Measurements from ENCODE around the gene ANKS1A.

DNA sequence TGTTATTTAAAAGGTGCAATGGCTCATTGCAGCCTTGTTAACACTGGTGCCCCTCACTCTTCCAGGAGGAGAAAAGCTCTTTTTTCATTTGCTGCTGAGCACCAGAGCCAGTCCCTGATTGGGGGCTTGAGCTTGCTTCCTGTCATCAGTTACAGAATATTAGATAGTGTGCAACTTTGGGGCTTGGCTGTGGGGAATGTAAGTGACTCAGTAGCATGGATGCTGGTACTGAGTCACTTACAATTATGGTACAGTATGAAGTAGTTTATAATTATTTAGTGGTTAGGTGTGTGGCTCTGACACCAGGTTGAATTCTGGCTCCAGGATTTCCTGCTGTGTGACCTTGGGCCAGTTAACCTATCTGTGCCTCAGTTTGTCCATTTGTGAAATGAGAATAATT, 37.6 kb downstream of the ANKS1A start:
- TF ChIP-seq, protein P1, sequence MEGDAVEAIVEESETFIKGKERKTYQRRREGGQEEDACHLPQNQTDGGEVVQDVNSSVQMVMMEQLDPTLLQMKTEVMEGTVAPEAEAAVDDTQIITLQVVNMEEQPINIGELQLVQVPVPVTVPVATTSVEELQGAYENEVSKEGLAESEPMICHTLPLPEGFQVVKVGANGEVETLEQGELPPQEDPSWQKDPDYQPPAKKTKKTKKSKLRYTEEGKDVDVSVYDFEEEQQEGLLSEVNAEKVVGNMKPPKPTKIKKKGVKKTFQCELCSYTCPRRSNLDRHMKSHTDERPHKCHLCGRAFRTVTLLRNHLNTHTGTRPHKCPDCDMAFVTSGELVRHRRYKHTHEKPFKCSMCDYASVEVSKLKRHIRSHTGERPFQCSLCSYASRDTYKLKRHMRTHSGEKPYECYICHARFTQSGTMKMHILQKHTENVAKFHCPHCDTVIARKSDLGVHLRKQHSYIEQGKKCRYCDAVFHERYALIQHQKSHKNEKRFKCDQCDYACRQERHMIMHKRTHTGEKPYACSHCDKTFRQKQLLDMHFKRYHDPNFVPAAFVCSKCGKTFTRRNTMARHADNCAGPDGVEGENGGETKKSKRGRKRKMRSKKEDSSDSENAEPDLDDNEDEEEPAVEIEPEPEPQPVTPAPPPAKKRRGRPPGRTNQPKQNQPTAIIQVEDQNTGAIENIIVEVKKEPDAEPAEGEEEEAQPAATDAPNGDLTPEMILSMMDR (IDR thresholded peaks at IDR 0.05), result no peak
- TF ChIP-seq POLR2A (IDR thresholded peaks at IDR 0.05), result no peak
- TF ChIP-seq EP300 (IDR thresholded peaks at IDR 0.05), result no peak

Measured in ovary (tissue), 3 donors.